Fibroblast of the aortic adventitia (primary cell): ENCODE measurements around the gene GTF2H2C_2.
"Not testable (repeated sequence)": the region's sequence is repeated elsewhere in the genome, so short reads cannot be mapped to it uniquely, and the experiment has no call there.

Experiments
- DNase-seq: peaks from one replicate; pipeline ENCODE4 v3.0.0-alpha.2; 2010; ENCODE audit warnings: low read depth
- H3K4me3 ChIP-seq: 2 replicates; pipeline ENCODE4 v1.5.1; 2011; ENCODE audit warnings: low read depth, mild to moderate bottlenecking, control low read depth, low read length, moderate library complexity

Gene GTF2H2C_2

DNA sequence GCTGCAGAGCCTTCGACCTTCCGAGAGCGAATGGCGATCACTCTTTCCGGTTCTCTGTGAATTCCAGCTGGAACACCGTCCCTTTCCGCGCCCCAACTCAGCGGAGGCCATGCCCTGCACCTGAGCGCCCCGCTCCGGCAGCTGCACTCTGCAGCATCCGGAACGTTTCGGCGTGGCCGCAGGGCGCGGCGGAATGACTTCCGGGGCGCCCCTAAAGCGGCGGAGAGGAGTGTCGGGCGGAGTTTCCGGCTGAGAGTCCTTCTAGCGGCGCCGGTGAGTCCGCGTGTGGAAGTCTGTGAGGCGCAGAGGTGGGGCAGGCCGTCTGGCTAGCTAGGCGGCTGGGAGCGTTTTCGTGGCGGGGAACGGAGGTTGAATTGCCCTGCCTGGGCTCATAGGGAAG lies at the start of gene GTF2H2C_2:
GTF2H2C_2 (plus strand) TSS at position 252 of the 400 bp plus-strand sequence.
- not testable (repeated sequence) for DNase-seq, H3K4me3 ChIP-seq

GRCh38 chr5:70400984-70401686 lies 14.0 kb upstream of the GTF2H2C_2 start:
- peak; percentile 2 for DNase-seq

DNA sequence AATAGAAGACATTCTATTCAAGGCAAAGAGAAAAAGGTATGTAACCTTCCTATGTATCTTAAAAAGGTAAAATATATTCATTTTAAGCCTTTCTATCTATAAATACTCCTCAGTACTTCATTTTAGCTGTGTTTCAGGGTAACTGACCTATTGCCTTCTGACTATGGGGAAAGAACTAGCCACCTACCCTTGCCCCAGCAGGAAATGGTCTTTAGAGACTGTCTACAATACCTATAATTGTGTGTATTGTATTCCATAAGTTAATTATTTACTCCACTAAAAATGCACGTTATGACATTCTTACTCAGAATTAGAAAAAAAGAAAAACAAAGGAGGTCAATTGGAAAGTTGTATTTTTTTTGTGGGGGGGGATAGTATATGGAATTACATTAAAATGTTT lies 6.2 kb downstream of the GTF2H2C_2 start:
- DNase-seq = not testable (repeated sequence)

More at GRCh38 chr5:70400984-70401686, 14.0 kb upstream of the GTF2H2C_2 start:
- H3K4me3 ChIP-seq = peak overlapping the region; percentile 65

DNA sequence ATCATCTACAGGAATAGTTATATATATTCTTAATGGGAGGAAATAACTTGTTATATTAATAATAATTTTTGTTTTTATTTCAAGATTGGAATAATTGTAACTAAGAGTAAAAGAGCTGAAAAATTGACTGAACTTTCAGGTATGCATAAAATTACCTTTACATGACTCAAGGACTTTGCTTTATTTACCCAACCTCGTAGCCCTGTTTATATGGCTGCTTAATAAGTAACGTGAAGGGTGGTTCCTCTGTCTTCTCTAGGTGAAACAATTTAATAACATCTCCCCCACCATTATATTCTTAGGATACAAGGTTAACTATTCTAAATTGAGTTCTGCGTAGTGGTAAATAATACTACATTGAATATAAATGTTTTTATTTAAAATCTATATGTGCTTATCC lies 8.0 kb downstream of the GTF2H2C_2 start:
- H3K4me3 ChIP-seq, DNase-seq: not testable (repeated sequence)

More for the DNA sequence above, 6.2 kb downstream of the GTF2H2C_2 start:
- H3K4me3 ChIP-seq = not testable (repeated sequence)

- DNase-seq, H3K4me3 ChIP-seq: not testable (repeated sequence)
Observed at GRCh38 chr5:70438518-70438917, 23.4 kb downstream of the GTF2H2C_2 start.

DNA sequence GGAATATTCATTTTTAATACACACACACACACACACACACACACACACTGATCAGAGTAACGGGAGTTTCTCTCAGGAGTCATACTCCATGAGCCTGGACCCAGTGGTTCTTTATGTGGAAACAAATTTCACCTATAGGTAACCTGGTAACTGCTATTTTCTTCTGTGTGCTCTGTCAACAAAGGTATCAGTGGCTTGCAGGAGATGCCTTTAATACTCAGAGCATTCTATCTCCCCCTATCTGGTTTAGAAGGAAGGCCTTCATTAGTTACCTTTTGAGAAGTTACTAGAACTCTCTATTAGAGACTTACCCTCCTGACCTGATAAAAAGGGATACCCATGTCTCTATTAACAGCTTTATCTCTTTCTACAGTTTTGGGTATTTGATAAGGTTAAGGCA lies 34.4 kb downstream of the GTF2H2C_2 start:
- not testable (repeated sequence) for H3K4me3 ChIP-seq, DNase-seq

DNA sequence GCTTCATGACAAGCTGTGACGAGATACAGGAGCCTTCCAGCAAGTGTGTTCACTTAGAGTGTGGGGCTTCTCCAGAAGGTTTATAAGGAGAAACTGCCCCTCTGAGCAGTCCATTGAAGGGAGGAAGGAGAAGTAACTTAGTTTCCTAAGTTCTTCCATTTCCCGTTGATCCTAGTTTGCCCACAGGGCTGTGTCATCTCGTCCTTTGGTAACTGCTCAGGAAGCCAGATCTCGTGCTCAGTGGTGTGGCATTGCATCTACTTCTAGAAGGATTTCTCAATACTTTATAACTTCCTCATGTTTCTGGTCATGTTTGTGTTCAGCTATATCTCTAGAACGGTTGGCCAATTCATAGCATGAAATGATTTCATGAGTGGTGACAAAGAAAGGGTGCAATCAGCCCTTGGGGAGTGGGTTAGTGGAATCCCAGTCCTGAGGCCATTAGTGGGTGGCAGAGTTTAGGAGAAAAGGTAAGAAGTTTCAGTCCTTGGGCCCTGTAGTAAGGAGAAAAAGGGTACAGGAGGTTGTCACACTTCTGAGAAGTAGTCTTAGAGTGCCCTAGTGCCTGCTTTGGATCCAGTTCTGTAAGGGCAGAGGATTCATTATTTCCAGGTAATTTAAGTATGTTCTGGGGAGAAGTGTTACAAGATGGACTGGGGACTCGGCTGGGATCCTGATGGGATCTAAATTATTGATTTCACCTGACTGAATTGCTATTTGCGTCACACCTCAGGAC lies 36.2 kb downstream of the GTF2H2C_2 start:
- H3K4me3 ChIP-seq, DNase-seq: not testable (repeated sequence)

DNA sequence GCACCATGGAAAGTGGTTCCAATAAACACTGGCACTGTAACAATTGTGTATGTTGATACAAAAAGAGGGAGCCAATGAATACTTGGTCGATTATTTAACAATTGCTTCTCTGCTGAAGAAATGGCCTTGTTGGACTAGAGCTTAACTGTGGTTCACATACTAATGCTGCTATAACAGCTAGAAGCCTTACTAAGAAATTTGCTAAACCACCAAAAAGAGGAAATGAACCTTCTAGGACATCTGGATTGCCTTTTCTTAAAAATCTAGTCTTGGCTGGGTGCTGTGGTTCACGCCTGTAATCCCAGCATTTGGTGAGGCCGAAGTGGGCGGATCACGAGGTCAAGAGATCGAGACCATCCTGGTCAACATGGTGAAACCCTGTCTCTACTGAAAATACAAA lies 41.9 kb downstream of the GTF2H2C_2 start:
- not testable (repeated sequence) for DNase-seq

DNA sequence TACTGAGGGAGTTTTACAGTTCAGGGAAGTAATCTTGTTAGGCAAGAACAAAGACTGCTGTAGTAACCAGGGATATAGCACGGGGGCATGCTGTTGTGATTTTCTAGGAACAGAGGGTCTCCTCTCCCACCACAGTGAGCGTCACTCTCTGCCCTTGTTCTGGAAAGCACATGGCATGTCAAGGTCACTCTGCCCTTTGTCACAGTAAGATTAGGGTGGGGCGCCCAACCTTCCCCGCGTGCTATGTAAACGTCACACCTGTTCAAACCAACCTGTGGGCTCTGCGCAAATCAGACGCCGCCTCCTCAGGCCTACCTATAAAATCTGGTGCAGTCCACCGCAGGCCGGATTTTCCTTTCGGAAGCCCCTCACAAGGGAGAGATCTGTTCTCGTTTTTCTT lies 44.0 kb downstream of the GTF2H2C_2 start:
- not testable (repeated sequence) for H3K4me3 ChIP-seq, DNase-seq

More for the DNA sequence above, 41.9 kb downstream of the GTF2H2C_2 start:
- H3K4me3 ChIP-seq = not testable (repeated sequence)

- DNase-seq, H3K4me3 ChIP-seq: not testable (repeated sequence)
Observed at GRCh38 chr5:70461984-70462383, 46.8 kb downstream of the GTF2H2C_2 start.

DNA sequence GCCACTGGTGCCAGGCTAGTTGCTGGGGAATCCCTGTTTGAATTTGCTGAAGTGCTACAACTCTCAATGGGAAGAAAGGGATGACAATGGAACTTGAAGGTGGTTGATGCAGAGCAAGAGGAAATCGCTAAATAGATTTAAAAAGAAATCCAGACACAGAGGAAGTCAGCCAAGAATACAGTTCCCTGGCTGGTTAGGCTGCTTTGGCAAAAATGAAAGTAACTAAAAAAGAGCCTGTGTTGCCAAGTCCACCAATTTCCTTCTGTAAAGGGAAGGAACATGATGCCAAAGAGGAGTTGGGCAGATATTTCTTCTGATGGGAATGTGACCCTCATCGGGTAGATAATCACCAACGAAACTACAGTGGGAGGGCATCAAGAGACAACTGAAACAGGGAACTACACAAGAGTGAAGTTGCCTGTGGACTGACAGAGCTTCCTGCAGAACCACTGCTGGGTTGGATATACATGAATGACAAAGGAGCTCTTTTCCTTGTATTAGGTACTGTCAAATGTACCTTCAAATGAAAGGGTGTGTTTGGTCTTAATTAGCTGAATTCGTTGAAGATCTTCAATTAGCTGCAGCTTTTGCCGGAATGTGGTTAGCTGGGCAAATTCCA lies 49.0 kb downstream of the GTF2H2C_2 start:
- DNase-seq, H3K4me3 ChIP-seq: not testable (repeated sequence)

GRCh38 chr5:70469926-70470509 lies 54.9 kb downstream of the GTF2H2C_2 start:
- not testable (repeated sequence) for H3K4me3 ChIP-seq

More at GRCh38 chr5:70469926-70470509, 54.9 kb downstream of the GTF2H2C_2 start:
- DNase-seq = not testable (repeated sequence)
